HepG2 (cell line): ENCODE measurements around the gene WDR47. TPM values are rescaled to one million over a fixed set of nuclear protein-coding genes. Genes with fewer than 3 reads are reported as not detected.
A peak's percentile ranks its signal among the peaks of the same experiment; 100 is the strongest.

Experiments
- ADNP ChIP-seq: sonication (generic); formaldehyde crosslinking; IDR thresholded peaks from 2 replicates; pipeline ENCODE4 v1.4.0; 2020; ENCODE audit warnings: missing genetic modification reagents
- CREB1 ChIP-seq, 2 experiments: fragments of 450-650 bp in 1 of 2; IDR thresholded peaks; 2 replicates each; pipeline ENCODE4 v1.6.1; 2016 to 2017; ENCODE audit warnings: control low read depth in 1 of 2, mild to moderate bottlenecking in 1 of 2, missing compliant biosample characterization in 1 of 2, missing genetic modification characterization in 1 of 2
- MTF2 ChIP-seq: sonication (generic); formaldehyde crosslinking; IDR thresholded peaks from 2 replicates; pipeline ENCODE4 v1.5.0; 2020; ENCODE audit warnings: missing genetic modification reagents, borderline replicate concordance
- NCOA1 ChIP-seq: sonication (generic); formaldehyde crosslinking; IDR thresholded peaks from 2 replicates; pipeline ENCODE4 v1.9.0; 2021; ENCODE audit warnings: missing genetic modification reagents
- PRPF4 ChIP-seq: fragments of 200-400 bp; formaldehyde crosslinking; IDR thresholded peaks from 2 replicates; pipeline ENCODE4 v1.6.1; 2016; ENCODE audit warnings: low read length, low read depth; ENCODE audit not compliant: poor library complexity, severe bottlenecking
- SAP130 ChIP-seq: IDR thresholded peaks from 2 replicates; pipeline ENCODE4 v1.6.1; 2016; ENCODE audit warnings: low read depth
- SOX5 ChIP-seq: IDR thresholded peaks from 2 replicates; pipeline ENCODE4 v1.6.1; 2016; ENCODE audit warnings: borderline replicate concordance
- ZNF530 ChIP-seq: sonication (generic); formaldehyde crosslinking; IDR thresholded peaks from 2 replicates; pipeline ENCODE4 v1.5.0; 2020; ENCODE audit warnings: low read depth, mild to moderate bottlenecking, missing genetic modification reagents
- ZNF577 ChIP-seq: sonication (generic); formaldehyde crosslinking; IDR thresholded peaks from 2 replicates; pipeline ENCODE4 v1.4.0; 2020; ENCODE audit warnings: mild to moderate bottlenecking, low read depth, missing genetic modification reagents, borderline replicate concordance
- ZNF629 ChIP-seq: sonication (generic); formaldehyde crosslinking; conservative IDR thresholded peaks from 2 replicates; pipeline ENCODE4 v1.5.0; 2020; ENCODE audit warnings: missing genetic modification reagents
- ZNF788 ChIP-seq: sonication (generic); formaldehyde crosslinking; IDR thresholded peaks from 2 replicates; pipeline ENCODE4 v1.5.0; 2020; ENCODE audit warnings: mild to moderate bottlenecking, missing genetic modification reagents, borderline replicate concordance
- polyA plus RNA-seq, 8 experiments: library from polyadenylated mRNA; depleted of rRNA in 3 of 8; stranded (reverse) in 7 of 8; unstranded in 1 of 8; fragments of >200 nt; fragmentation: Illumina TruSeq in 4 of 8; extraction: Trizol in 4 of 8; gene quantifications; 2 replicates each; pipeline versions ENCODE4 v1.2.1 to v1.2.3, GENCODE V29; 2011 to 2016; ENCODE audit warnings: low read depth in 4 of 8, missing spikeins in 1 of 8, mixed read lengths in 1 of 8; ENCODE audit not compliant: insufficient read depth in 1 of 8
- total RNA-seq, 5 experiments: library from RNA; depleted of rRNA; stranded (reverse); fragments of >200 nt; fragmentation: Illumina TruSeq; extraction: Trizol; gene quantifications; 2 replicates each; pipeline ENCODE4 v1.2.3, GENCODE V29; 2016; ENCODE audit warnings: low read depth in 1 of 5
- TF ChIP-seq, protein P1 (sequence below): sonication (generic); formaldehyde crosslinking; IDR thresholded peaks from 2 replicates; pipeline ENCODE4 v1.9.0; 2022; ENCODE audit warnings: missing genetic modification reagents, mild to moderate bottlenecking, borderline replicate concordance
- TF ChIP-seq, protein P2 (sequence below): sonication (generic); formaldehyde crosslinking; IDR thresholded peaks from 2 replicates; pipeline ENCODE4 v1.5.1; 2020; ENCODE audit warnings: missing genetic modification reagents, mild to moderate bottlenecking, borderline replicate concordance
- TF ChIP-seq, protein P3 (sequence below): sonication (generic); formaldehyde crosslinking; IDR thresholded peaks from 2 replicates; pipeline ENCODE4 v1.5.0; 2020; ENCODE audit warnings: mild to moderate bottlenecking, missing genetic modification reagents
- TF ChIP-seq, protein P4 (sequence below): sonication (generic); formaldehyde crosslinking; IDR thresholded peaks from 2 replicates; pipeline ENCODE4 v1.4.0; 2020; ENCODE audit warnings: missing genetic modification reagents
- TF ChIP-seq, protein P5 (sequence below), 2 experiments: sonication (generic) in 1 of 2; formaldehyde crosslinking in 1 of 2; IDR thresholded peaks; 2 replicates each; pipeline versions ENCODE4 v1.5.1 to v1.6.1; 2011 to 2020; ENCODE audit warnings: borderline replicate concordance in 1 of 2, low read depth in 1 of 2, low read length in 1 of 2, mild to moderate bottlenecking in 1 of 2, missing genetic modification reagents in 1 of 2, moderate library complexity in 1 of 2

The WDR47 gene
- total and polyA plus RNA-seq, 2 of the 13 experiments (the other 11 are each of a cell fraction or from before 2014, with no cell fraction given), result 4.3 to 5.9 TPM

DNA sequence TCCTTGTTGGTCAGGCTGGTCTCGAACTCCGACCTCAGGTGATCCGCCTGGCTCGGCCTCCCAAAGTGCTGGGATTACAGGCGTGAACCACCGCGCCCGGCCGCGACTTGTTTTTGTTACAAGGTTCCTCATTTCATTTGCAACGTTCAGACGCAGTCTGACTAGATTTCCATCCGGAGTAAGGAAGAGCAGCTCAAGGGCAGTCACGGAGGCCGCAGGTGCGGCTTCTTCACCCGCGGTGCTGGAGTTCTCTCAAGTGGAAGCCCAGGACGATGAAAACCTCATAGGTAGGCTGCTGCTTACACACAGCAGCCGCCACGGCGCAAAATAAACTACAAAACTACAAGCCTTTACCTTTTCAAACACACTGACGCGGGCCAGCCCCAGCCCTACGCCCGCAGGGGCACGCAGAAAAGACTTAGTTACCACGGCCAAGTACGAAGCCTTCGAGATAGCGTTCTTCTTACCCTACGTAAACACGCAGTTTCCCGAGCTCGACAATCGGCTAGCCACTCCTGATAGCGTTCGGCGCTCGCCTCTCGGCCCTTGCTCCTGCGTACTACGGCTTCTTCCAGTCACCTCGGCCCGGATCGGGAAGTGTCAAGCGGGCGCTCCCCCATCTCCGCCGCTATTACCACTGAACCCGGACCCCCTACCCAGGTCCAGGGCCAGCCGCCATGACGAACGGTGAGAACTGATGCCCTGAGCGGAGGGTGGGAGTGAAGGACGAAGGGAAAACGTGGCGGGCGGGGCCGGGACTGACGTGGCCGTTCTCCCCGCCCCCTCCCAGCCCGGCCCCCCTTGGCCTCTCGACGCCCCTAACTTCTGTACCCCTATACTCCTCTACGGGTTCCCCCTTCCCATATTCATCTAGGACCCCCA lies 48.5 kb upstream of the WDR47 start, which contains the start of gene TMEM167B (continued):
- TF ChIP-seq CREB1 (IDR thresholded peaks at IDR 0.05) (peak; percentile 79), CREB1 (CRISPR knock-in tag; IDR thresholded peaks at IDR 0.05) (peak; percentile 88), ZNF577 (no peak), NCOA1 (CRISPR knock-in tag) (no peak), ZNF629 (CRISPR knock-in tag) (no peak), SAP130 (CRISPR knock-in tag) (peak; percentile 94), SOX5 (CRISPR knock-in tag) (peak; percentile 57), ADNP (CRISPR knock-in tag) (peak; percentile 34; the same call in 1 of the 2 replicates), PRPF4 (no peak), MTF2 (CRISPR knock-in tag) (no peak), ZNF530 (CRISPR knock-in tag) (no peak), ZNF788 (peak; percentile 86; the same call in 1 of the 2 replicates)
- TF ChIP-seq, protein P1, sequence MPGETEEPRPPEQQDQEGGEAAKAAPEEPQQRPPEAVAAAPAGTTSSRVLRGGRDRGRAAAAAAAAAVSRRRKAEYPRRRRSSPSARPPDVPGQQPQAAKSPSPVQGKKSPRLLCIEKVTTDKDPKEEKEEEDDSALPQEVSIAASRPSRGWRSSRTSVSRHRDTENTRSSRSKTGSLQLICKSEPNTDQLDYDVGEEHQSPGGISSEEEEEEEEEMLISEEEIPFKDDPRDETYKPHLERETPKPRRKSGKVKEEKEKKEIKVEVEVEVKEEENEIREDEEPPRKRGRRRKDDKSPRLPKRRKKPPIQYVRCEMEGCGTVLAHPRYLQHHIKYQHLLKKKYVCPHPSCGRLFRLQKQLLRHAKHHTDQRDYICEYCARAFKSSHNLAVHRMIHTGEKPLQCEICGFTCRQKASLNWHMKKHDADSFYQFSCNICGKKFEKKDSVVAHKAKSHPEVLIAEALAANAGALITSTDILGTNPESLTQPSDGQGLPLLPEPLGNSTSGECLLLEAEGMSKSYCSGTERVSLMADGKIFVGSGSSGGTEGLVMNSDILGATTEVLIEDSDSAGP, result peak; percentile 88
- TF ChIP-seq, protein P2, sequence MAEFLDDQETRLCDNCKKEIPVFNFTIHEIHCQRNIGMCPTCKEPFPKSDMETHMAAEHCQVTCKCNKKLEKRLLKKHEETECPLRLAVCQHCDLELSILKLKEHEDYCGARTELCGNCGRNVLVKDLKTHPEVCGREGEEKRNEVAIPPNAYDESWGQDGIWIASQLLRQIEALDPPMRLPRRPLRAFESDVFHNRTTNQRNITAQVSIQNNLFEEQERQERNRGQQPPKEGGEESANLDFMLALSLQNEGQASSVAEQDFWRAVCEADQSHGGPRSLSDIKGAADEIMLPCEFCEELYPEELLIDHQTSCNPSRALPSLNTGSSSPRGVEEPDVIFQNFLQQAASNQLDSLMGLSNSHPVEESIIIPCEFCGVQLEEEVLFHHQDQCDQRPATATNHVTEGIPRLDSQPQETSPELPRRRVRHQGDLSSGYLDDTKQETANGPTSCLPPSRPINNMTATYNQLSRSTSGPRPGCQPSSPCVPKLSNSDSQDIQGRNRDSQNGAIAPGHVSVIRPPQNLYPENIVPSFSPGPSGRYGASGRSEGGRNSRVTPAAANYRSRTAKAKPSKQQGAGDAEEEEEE (CRISPR knock-in tag), result peak; percentile 60; the same call in 1 of the 2 replicates
- TF ChIP-seq, protein P3, sequence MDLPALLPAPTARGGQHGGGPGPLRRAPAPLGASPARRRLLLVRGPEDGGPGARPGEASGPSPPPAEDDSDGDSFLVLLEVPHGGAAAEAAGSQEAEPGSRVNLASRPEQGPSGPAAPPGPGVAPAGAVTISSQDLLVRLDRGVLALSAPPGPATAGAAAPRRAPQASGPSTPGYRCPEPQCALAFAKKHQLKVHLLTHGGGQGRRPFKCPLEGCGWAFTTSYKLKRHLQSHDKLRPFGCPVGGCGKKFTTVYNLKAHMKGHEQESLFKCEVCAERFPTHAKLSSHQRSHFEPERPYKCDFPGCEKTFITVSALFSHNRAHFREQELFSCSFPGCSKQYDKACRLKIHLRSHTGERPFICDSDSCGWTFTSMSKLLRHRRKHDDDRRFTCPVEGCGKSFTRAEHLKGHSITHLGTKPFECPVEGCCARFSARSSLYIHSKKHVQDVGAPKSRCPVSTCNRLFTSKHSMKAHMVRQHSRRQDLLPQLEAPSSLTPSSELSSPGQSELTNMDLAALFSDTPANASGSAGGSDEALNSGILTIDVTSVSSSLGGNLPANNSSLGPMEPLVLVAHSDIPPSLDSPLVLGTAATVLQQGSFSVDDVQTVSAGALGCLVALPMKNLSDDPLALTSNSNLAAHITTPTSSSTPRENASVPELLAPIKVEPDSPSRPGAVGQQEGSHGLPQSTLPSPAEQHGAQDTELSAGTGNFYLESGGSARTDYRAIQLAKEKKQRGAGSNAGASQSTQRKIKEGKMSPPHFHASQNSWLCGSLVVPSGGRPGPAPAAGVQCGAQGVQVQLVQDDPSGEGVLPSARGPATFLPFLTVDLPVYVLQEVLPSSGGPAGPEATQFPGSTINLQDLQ (CRISPR knock-in tag), result no peak
- TF ChIP-seq, protein P4, sequence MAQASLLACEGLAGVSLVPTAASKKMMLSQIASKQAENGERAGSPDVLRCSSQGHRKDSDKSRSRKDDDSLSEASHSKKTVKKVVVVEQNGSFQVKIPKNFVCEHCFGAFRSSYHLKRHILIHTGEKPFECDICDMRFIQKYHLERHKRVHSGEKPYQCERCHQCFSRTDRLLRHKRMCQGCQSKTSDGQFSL, result no peak
- TF ChIP-seq, protein P5, sequence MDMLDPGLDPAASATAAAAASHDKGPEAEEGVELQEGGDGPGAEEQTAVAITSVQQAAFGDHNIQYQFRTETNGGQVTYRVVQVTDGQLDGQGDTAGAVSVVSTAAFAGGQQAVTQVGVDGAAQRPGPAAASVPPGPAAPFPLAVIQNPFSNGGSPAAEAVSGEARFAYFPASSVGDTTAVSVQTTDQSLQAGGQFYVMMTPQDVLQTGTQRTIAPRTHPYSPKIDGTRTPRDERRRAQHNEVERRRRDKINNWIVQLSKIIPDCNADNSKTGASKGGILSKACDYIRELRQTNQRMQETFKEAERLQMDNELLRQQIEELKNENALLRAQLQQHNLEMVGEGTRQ (IDR thresholded peaks at IDR 0.05; ENCODE audit: low read depth, low read length), result no peak
- TF ChIP-seq, protein P5 (CRISPR knock-in tag; IDR thresholded peaks at IDR 0.05; ENCODE audit: borderline replicate concordance), result no peak
